IPS-18c (cell line): ENCODE data around the gene CPS1.

Source experiments
- H3K4me3 ChIP-seq: 2 replicates; pipeline ENCODE4 v1.7.0; 2013; ENCODE audit warnings: low read depth, mild to moderate bottlenecking, low read length, moderate library complexity; ENCODE audit not compliant: insufficient read depth
- H3K9me3 ChIP-seq: one replicate; pipeline ENCODE4 v1.6.1; 2013; ENCODE audit warnings: mild to moderate bottlenecking, low read length, moderate library complexity; ENCODE audit not compliant: control insufficient read depth, insufficient read depth

CPS1 gene

GRCh38 chr2:210633699-210634098 is 77.3 kb downstream of the CPS1 start:
- Histone ChIP-seq H3K9me3 (no peaks in the 10 kb centered on the region), H3K4me3 (no peak overlapping the region)

DNA sequence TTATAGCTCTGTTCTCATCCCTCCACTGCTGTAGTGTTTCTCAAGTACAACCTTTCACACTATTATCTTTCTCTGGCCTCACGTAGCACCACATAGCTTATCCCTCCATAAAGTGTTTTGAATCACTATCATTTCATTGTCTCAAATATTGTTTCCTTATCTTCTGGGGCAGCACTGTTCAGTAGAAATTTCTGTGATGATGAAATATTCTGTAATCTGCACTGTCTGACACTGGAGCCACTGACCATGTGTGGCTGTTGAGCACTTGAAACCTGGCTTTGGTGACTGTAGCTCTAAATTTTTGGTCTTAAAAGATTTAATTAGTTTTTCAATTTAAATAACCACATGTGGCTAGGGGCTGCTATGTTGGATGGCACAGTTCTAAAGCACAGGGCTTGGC is 78.9 kb downstream of the CPS1 start:
- no peak overlapping the region for H3K4me3 ChIP-seq
- H3K9me3 ChIP-seq, result no peaks in the 10 kb centered on the region

DNA sequence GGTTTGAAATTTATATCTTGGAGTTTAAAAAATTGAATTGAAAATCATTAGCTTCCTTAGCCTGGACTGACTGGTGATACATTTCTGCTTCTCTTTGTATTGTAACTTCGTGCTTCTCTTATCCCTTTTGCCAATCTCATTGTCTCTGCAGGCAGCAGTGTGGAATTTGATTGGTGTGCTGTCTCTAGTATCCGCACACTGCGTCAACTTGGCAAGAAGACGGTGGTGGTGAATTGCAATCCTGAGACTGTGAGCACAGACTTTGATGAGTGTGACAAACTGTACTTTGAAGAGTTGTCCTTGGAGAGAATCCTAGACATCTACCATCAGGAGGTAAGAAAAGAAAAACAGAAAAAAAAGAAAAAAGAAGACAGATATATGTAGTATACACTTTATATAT is 85.9 kb downstream of the CPS1 start:
- Histone ChIP-seq H3K9me3 (no peaks in the 10 kb centered on the region), H3K4me3 (no peak overlapping the region)

GRCh38 chr2:210647151-210647550 is 90.8 kb downstream of the CPS1 start:
- Histone ChIP-seq H3K9me3 (no peaks in the 10 kb centered on the region), H3K4me3 (no peak overlapping the region)

- no peaks in the 10 kb centered on the region for H3K9me3 ChIP-seq
- H3K4me3 ChIP-seq, result no peak overlapping the region
Measured at GRCh38 chr2:210654091-210654490, 97.7 kb downstream of the CPS1 start.

DNA sequence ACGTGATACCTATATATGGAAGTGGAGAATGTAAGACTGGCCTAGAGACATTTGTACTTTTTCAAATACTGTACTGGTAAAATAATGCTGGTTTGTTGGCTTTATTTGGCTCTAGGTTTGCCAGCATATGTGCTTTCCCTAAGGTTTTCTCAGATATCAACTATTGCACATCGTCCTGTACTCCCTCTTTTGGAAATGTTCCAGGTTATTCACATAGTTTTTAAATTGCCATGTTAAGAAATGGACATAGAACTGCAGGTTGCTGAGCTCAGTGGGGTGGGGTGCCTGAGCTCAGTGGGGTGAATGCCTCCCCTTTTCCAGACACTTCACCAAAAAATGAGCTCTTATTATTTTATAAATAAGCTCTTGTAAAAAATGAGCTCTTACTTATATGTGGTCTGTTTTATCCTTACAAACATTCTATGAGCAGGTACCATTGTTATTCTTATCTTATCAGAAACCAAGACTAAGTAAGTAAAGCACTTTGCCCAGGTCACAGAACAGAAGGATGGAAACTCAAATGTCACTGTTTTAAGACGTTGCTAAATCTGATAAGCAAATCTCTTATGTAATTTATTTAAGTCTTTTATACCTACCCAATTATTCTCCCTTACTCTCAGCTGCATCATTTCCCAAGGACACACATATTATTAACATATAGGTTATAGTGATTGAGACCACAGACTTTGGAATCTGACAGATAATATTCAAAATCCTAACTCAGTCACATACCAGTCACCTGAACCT is 99.0 kb downstream of the CPS1 start:
- Histone ChIP-seq H3K4me3 (no peak overlapping the region), H3K9me3 (no peaks in the 10 kb centered on the region)

- Histone ChIP-seq H3K9me3 (no peaks in the 10 kb centered on the region), H3K4me3 (no peak overlapping the region)
Measured at GRCh38 chr2:210657874-210658273, 101.5 kb downstream of the CPS1 start.

GRCh38 chr2:210660751-210661150 is 104.4 kb downstream of the CPS1 start:
- H3K9me3 ChIP-seq, result no peaks in the 10 kb centered on the region

GRCh38 chr2:210662560-210662959 is 106.2 kb downstream of the CPS1 start:
- Histone ChIP-seq H3K4me3 (no peak overlapping the region), H3K9me3 (no peaks in the 10 kb centered on the region)

More at GRCh38 chr2:210660751-210661150, 104.4 kb downstream of the CPS1 start:
- no peak overlapping the region for H3K4me3 ChIP-seq

DNA sequence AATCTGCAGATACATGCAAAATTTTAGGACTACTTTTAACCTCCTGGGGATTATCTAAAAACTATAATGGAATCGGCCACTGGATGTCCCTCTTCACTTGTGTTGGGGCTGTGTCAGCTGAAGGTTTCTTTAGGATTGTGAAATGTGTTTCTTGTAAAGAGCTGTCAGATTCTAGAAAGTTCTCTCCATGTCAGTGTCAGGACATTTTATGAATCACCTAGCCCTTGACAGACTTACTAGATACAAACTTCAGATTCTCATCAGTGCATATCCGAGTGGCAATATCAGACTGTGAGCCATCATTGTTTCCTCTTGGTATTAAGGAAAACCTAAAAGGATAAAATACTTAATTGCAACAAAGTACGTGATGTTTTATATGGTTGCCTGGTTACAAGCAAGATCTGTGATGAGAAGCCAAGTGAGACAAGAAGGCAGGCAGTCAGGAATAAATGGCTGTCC is 107.3 kb downstream of the CPS1 start:
- Histone ChIP-seq H3K9me3 (no peaks in the 10 kb centered on the region), H3K4me3 (no peak overlapping the region)

DNA sequence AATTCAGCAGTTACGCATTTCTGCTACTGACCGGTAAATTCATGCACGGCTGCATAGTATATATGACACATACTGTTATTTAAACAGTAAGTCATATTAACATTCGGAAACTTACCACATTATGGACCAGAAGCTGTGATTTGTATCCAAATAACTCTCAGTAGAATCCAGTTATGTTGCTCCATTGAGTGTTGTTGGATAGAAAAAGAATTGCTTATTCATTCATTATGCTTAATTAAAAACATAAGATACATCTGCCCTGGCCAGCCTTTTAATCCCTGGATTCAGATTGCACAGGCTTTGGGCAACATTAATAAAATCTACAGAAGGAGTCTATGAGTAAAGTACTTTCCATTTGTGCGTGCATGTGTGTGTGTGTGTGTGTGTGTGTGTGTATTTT is 111.3 kb downstream of the CPS1 start:
- Histone ChIP-seq H3K9me3 (no peaks in the 10 kb centered on the region), H3K4me3 (no peak overlapping the region)

DNA sequence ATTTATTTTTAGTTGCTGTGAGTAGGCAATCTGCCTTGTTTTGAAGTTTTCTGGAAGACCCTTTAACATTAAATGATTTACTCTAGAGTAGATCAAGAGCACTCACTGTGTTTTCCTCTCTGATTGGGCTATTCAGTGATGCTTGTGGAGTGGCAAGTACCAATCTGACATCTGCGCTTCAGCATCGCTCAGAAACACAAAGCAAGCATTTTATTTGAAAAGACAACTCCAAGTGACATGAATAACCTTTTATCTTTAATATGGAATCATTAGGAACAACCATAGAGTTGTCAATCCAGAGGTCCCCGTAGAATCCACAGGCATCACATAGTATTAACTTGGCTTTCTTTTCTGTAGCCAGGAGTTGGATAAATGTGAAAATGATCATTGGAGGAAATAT is 114.7 kb downstream of the CPS1 start:
- H3K4me3 ChIP-seq, result no peak overlapping the region
- H3K9me3 ChIP-seq, result no peaks in the 10 kb centered on the region

GRCh38 chr2:210673117-210673516 is 116.7 kb downstream of the CPS1 start:
- H3K4me3 ChIP-seq, result no peak overlapping the region
- H3K9me3 ChIP-seq, result no peaks in the 10 kb centered on the region

GRCh38 chr2:210676067-210676466 is 119.7 kb downstream of the CPS1 start:
- Histone ChIP-seq H3K4me3 (no peak overlapping the region), H3K9me3 (no peaks in the 10 kb centered on the region)

DNA sequence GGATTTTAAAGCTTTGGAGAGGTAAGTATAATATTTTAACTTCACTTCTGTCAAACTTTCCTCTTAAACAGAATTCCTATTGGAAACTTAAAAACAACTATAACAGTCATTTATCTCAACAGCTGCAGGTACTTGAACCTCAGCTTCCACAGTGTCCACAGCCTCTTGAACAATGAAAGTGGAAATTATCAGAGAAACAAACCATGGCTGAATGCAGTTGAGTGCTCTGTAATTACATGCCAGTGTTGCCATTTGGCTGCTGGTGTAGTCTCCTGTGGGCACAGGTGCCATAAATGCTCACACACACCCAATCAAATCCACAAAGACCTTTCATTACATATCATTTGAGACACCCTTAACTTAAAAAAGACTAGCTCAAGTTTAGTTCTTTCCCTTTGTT is 125.1 kb downstream of the CPS1 start:
- Histone ChIP-seq H3K9me3 (no peaks in the 10 kb centered on the region), H3K4me3 (no peak overlapping the region)

DNA sequence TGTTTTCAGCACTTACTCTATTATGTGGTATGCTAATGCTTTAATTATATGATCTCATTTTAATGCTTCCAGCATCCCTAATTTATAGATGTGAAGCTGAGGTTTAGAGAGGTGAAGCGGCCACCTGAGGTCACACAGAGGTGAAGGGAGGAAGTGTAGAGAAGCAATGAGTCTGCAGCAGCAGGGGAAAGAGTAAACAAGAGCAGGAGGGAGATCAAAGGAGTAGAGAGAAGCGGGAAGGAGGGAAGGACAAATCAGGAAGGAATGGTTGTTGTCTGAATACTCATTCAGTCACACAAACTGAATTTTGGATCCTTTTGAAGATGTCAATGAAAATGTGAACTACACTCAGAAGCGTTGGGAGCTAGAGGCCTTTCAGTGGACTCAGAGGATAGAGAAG is 130.0 kb downstream of the CPS1 start:
- Histone ChIP-seq H3K9me3 (no peaks in the 10 kb centered on the region), H3K4me3 (no peak overlapping the region)

DNA sequence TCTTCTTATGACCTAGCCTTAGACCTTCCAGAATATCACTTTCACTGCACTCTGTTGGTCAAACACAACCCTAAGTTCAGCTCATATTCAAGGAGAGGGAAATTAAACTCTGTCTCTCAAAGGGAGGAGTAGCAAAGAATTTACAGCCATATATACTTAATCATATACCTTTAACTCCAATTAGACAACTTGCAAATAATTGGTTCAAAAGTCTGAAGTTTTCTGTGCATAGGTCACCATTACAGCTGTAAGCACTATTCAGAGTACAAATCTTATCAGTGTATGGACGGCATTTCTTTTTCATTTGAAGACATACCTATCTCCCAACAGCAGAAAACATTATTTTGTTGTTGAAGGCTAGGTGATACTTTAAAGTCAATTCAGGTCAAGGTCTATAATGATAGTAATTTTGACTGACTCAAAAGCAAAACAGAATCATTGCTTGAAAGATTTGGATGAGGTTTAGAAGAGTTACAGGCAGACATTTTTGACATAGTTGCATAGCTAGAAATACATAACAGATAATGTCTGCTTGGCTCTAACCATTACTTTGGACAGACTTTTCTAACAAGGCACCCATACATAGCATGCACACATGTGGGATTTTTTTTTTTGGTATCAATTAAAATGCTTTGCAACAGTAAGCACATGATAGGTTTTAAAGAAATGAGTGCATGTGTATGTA is 131.5 kb downstream of the CPS1 start:
- Histone ChIP-seq H3K4me3 (no peak overlapping the region), H3K9me3 (no peaks in the 10 kb centered on the region)

DNA sequence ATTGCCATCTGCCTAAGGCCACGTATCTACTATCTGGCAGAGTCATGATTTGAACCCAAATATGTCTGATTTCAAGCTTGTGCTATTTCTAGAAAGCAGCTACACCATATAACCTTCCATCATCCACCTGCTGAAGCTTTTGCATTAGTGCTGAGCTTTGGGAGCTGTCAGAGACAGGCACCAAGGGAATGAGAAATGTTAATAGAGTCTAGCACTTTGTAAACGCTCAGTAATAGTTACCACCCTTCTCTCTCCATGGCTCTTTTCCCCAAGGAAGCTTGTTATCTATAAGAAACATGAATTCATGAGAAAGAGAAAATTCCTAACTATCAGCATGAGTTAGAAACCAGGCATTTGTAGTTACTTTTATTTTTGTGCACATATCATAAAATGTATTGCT is 151.5 kb downstream of the CPS1 start:
- no peaks in the 10 kb centered on the region for H3K9me3 ChIP-seq

More for the DNA sequence above, 151.5 kb downstream of the CPS1 start:
- H3K4me3 ChIP-seq, result no peak overlapping the region
